ENCODE results near the gene PANK2. TPM values are rescaled to one million over a fixed set of nuclear protein-coding genes. Genes with fewer than 3 reads are reported as not detected.

PANK2 gene
- total and polyA plus RNA-seq, 10 of the 15 experiments (the other 5 are each of a cell fraction or from before 2014, with no cell fraction given) = 13.2 to 43.4 (median 33.3) TPM

GRCh38 chr20:3871550-3872265, 17.5 kb upstream of the PANK2 start:
- peaks cover 0 to 5% of the 10 kb centered on the region in 2 experiments; a peak in 2 of 4 replicates for H3K36me3 ChIP-seq (ENCODE audit: control insufficient read depth in 2 of 2, insufficient read depth in 2 of 2, low read length in 1 of 2)
- POLR2A ChIA-PET = no interaction called here
- H3K79me2 ChIP-seq (ENCODE audit: control insufficient read depth, insufficient read depth, low read length) = no peaks in the 10 kb centered on the region
- no TSS peak for BruUV-seq (replicated peaks)
- no peak overlapping the region for H3K4me2 ChIP-seq (ENCODE audit: control insufficient read depth, insufficient read depth)
- in situ Hi-C loops (cut with MboI) (no loop called here), intact Hi-C loops (cut with micrococcal nuclease; ENCODE audit: unreplicated experiment) (no loop called here)
- no peaks in the 10 kb centered on the region for H3K4me1 ChIP-seq (ENCODE audit: control insufficient read depth, insufficient read depth, low read length)
- H2AFZ ChIP-seq (ENCODE audit: control insufficient read depth, low read depth, low read length) = no peak overlapping the region
- no peaks in the 10 kb centered on the region for H3K9me3 ChIP-seq (replicated peaks; ENCODE audit: control insufficient read depth, insufficient read depth, low read length)
- DNase-seq (ENCODE audit: low read depth, low spot score) (no peak), FAIRE-seq (no peak), ATAC-seq (no peak)
- H4K20me1 ChIP-seq (ENCODE audit: control insufficient read depth, insufficient read depth) = no peaks in the 10 kb centered on the region
- no peak overlapping the region for H3K4me3 ChIP-seq
- RAD21 ChIA-PET (ENCODE audit: unreplicated experiment) = no interaction called here
- SMC1A ChIA-PET (ENCODE audit: uncharacterized antibody, unreplicated experiment) = interaction anchor here (1.2 kb wide), 1 partner anchor 15 kb away, joined by 3 read pairs; no protein-coding TSS in a partner anchor
- H3K27ac ChIP-seq (ENCODE audit: control insufficient read depth, insufficient read depth) = no peak overlapping the region
- H3K9ac ChIP-seq (ENCODE audit: control insufficient read depth, insufficient read depth, low read length) = no peak overlapping the region
- WGBS (ENCODE audit: insufficient coverage, insufficient replicate concordance, low lambda C conversion rate, missing lambda C conversion rate) = 99% methylated on average over 4 of the region's 4 CpGs
- no peak for TF ChIP-seq HSF1 (IDR thresholded peaks at IDR 0.05; ENCODE audit: low read depth, low read length)
- TF ChIP-seq CREM (IDR thresholded peaks at IDR 0.05; ENCODE audit: low read depth) = no peak
- no peak for TF ChIP-seq SMAD5 (IDR thresholded peaks at IDR 0.05; ENCODE audit: low read depth)
- TF ChIP-seq STAT3 (IDR thresholded peaks at IDR 0.05; ENCODE audit: low read depth, low read length) = no peak
- TF ChIP-seq SRF (IDR thresholded peaks at IDR 0.05; ENCODE audit: low read depth in 2 of 2, low read length in 2 of 2) = no peak
- TF ChIP-seq MLLT1 (IDR thresholded peaks at IDR 0.05) = no peak
- TF ChIP-seq CEBPB (IDR thresholded peaks at IDR 0.05; ENCODE audit: borderline replicate concordance in 1 of 2, low read depth in 2 of 2, low read length in 2 of 2) = no peak
- TF ChIP-seq RBBP5 (conservative IDR thresholded peaks at IDR 0.05) = no peak
- H3K27me3 ChIP-seq (replicated peaks in 1 of 2; ENCODE audit: control insufficient read depth in 2 of 2, insufficient read depth in 2 of 2, low read length in 1 of 2) = no peaks in the 10 kb centered on the region
- CTCF ChIA-PET = interaction anchor here (0.9 to 2.2 kb wide), 2 partner anchors 8 to 17 kb away, joined by 3 to 7 read pairs; no protein-coding TSS in a partner anchor

Data from GM12878 (cell line).